Measurements from ENCODE around the gene F9.

- no peak for TF ChIP-seq BACH1 (IDR thresholded peaks at IDR 0.05; ENCODE audit: low read length)
- no peak for TF ChIP-seq TEAD4 (IDR thresholded peaks at IDR 0.05; ENCODE audit: low read depth, low read length)
- TF ChIP-seq RFX5 (IDR thresholded peaks at IDR 0.05; ENCODE audit: borderline replicate concordance, low read depth, low read length): no peak
- TF ChIP-seq KDM1A (IDR thresholded peaks at IDR 0.05; ENCODE audit: borderline replicate concordance, low read length): no peak
- TF ChIP-seq MAX (IDR thresholded peaks at IDR 0.05): no peak
- no peak for TF ChIP-seq JUND (IDR thresholded peaks at IDR 0.05; ENCODE audit: low read length)
- TF ChIP-seq JUN (IDR thresholded peaks at IDR 0.05; ENCODE audit: low read depth, low read length): no peak
- TF ChIP-seq POLR2A (IDR thresholded peaks at IDR 0.05; ENCODE audit: control extremely low read depth in 1 of 2, low read depth in 2 of 2, low read length in 2 of 2): no peak
- no peak for TF ChIP-seq CTCF (IDR thresholded peaks at IDR 0.05; ENCODE audit: control extremely low read depth in 1 of 3, insufficient read depth in 1 of 3, low read depth in 1 of 3, low read length in 3 of 3)
- TF ChIP-seq ZNF274 (IDR thresholded peaks at IDR 0.05; ENCODE audit: borderline replicate concordance, extremely low read depth, low read length): no peak
- TF ChIP-seq SUZ12 (IDR thresholded peaks at IDR 0.05; ENCODE audit: low read length): no peak
Measured at GRCh38 chrX:139532834-139533233, 2.3 kb downstream of the F9 start.

Data from H1 (cell line).